Fibroblast of peridontal ligament (primary cell): Measurements from ENCODE around the gene CBY2.
"Not testable (repeated sequence)": the region's sequence is repeated elsewhere in the genome, so short reads cannot be mapped to it uniquely, and the experiment has no call there.

Source experiments
- DNase-seq: peaks from one replicate; pipeline ENCODE4 v3.0.0-alpha.2; 2010; ENCODE audit errors: extremely low read depth

Gene CBY2, protein sequence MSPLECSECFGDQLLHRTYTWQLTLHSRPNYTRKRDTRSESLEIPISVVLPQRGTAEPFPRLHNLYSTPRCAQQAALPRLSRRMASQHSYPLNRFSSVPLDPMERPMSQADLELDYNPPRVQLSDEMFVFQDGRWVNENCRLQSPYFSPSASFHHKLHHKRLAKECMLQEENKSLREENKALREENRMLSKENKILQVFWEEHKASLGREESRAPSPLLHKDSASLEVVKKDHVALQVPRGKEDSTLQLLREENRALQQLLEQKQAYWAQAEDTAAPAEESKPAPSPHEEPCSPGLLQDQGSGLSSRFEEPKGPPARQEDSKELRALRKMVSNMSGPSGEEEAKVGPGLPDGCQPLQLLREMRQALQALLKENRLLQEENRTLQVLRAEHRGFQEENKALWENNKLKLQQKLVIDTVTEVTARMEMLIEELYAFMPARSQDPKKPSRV

GRCh38 chr13:45702088-45702487, at the start of gene CBY2:
Gene CBY2 (plus strand): TSS chr13:45702320. CDS start chr13:45702391, 71 bp downstream.
- no peak for DNase-seq

DNA sequence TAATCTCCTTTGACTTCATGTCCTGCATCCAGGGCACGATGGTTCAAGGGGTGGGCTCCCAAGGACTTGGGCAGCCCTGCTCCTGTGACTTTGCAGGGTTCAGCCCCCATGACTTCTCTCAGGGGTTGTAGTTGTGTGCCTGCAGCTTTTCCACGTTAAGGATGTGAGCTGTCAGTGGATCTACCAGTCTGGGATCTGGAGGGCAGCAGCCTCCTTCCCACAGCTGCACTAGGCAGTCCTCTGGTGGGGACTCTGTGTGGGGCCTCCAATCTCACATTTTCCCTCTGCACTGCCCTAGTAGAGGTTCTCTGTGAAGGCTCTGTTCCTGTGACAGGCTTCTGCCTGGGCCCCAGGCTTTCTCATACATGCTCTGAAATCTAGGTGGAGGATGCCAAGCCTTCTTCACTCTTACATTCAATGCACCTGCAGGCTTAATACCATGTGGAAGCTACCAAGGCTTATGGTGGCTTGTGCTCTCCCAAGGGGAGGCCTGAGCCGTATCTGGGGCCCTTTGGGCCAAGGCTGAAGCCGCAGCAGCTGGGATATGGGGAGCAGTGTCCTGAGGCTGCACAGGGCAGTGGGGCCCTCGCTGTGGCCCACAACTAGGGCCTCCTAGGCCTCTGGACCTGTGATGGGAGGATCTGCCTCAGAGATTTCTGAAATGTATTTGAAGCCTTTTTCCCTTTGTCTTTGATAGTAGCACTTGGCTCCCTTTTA, 47.3 kb upstream of the CBY2 start:
- DNase-seq = no peak

- peak; percentile 49 for DNase-seq
Observed at GRCh38 chr13:45658586-45659235, 43.4 kb upstream of the CBY2 start.

DNA sequence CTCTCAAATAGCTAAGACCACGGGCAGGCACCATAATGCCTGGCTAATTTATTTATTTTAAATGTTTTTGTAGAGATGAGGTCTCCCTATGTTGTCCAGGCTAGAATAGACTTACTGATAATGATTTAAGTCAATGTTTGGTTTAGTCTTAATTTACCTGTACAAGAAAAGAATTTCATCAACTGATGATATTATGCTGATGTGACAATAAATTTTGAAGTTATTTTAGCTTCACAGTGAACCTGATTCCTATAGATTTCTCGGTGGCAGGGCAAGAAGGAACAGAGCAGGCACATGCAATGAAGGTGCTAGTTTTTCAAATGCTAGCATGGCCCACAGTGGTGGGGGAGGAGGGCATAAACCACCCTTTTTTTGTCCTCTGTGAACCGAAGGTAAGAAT, 42.6 kb upstream of the CBY2 start:
- DNase-seq = no peak

- DNase-seq = not testable (repeated sequence)
Observed at GRCh38 chr13:45660458-45660857, 41.7 kb upstream of the CBY2 start.

DNA sequence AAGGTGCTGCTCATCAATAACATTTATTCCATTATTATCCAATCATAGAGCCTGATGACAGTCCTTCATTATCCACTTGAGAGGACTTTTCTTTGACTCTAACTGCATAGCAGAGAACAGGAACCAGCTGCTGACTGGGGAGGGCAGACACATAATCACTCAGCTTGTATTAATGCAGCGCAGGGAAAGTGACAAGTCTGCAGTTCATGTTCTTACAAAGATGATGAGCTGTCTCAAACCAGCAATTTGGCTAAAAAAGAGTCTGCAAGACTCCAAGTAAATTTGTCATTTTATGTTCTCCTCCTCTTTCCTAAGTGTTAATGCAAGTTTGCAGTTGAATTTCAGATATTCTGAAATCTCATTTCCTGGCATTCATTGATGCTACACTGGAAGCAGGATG, 40.0 kb upstream of the CBY2 start:
- DNase-seq = no peak

DNA sequence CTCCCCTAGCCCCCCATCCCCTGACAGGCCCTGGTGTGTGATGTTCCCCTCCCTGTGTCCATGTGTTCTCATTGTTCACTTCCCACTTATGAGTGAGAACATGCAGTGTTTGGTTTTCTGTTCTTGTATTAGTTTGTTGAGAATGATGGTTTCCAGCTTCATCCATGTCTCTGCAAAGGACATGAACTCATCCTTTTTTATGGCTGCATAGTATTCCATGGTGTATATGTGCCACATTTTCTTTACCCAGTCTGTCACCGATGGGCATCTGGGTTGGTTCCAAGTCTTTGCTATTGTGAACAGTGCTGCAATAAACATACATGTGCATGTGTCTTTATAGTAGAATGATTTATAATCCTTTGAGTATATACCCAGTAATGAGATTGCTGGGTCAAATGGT, 39.2 kb upstream of the CBY2 start:
- not testable (repeated sequence) for DNase-seq

DNA sequence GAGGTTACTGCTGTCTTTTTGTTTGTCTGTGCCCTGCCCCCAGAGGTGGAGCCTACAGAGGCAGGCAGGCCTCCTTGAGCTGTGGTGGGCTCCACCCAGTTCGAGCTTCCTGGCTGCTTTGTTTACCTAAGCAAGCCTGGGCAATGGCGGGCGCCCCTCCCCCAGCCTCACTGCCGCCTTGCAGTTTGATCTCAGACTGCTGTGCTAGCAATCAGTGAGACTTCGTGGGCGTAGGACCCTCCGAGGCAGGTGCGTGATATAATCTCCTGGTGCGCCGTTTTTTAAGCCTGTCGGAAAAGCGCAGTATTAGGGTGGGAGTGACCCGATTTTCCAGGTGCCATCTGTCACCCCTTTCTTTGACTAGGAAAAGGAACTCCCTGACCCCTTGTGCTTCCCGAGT, 32.5 kb upstream of the CBY2 start:
- DNase-seq = not testable (repeated sequence)

GRCh38 chr13:45670189-45670885, 31.8 kb upstream of the CBY2 start:
- DNase-seq = no peak

GRCh38 chr13:45674908-45675307, 27.2 kb upstream of the CBY2 start:
- peak; percentile 81 for DNase-seq

GRCh38 chr13:45678282-45678681, 23.8 kb upstream of the CBY2 start:
- no peak for DNase-seq

- DNase-seq = no peak
Observed at GRCh38 chr13:45681113-45681512, 21.0 kb upstream of the CBY2 start.

DNA sequence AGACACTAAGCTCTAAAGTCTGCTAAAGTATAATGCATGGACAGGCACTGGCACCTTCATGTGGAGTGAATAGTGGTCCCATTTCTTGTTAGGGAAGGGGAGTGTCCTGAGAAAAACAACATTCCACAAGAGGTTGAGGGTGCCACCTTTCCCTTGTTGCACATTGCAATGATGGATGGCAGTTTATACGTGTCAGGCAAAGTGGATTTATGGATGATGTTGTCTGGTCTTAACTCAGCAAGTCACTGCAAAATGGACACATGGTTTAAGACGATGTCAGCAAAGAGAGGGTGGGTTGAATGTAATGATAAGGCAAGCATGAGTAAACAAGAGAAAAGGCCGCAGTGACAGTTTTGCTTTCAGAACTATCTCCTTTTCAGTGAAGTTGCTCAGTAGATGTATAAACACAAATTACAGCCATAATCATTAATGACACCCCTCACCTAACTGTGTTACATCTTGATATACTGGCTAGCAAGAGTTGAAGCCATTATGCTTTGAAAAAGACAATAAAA, 19.6 kb upstream of the CBY2 start:
- DNase-seq = no peak

DNA sequence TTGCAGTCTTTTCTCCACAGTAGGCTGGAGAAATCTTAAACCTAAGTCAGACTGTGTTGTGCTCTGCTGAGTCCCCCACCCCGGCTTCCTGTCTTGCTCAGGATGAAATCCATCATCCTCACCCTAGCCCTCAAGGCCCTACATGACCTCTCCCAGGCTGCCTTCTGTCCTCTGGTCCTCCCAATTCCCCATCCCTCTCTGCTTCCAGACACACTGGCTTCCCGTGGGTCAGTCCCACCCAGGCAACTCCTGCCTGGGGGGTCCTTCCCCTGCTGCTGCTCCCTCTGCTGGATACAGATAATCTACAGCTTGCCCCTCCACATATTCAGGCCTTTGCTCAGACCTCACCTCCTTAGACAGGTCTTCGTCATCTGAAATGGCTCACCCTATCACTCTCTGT, 18.4 kb upstream of the CBY2 start:
- DNase-seq = no peak

DNA sequence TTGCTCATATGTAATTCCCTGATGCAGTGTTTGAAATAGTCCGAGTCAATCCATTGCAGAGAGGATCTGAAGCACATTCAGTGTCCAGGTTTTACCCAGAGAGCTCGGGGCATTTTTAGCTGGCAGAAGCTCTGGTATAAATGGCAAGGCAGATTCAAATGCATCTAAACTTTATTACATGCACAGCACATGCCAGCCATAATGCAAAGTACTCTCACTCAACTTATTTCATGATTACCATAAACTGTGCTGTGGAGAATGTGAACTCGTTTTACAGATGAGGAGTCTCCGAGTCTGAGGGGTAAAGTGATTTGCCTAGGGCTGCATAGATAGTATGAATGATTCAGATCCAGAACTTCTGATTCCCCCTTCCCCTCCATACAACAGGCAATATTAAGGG, 13.5 kb upstream of the CBY2 start:
- DNase-seq = no peak

DNA sequence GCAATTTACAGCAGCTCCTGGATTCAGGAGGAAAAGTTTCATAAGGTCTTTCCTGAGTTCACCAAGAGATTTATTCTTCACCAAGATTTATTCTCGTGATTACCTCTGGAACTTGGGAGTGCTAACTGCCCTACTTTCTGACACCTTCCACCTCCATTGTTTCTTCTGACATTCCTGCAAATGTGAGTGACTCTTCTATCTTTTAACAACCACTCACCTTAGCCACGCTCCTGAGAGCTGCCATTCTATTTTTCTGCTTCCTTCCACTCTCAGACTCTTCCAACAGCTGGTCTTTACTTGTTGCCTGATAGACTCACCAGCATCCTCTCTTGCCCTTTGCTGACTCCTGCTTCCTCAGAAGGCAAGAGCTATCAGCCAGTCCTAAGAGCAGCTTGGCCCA, 11.5 kb upstream of the CBY2 start:
- DNase-seq = no peak

DNA sequence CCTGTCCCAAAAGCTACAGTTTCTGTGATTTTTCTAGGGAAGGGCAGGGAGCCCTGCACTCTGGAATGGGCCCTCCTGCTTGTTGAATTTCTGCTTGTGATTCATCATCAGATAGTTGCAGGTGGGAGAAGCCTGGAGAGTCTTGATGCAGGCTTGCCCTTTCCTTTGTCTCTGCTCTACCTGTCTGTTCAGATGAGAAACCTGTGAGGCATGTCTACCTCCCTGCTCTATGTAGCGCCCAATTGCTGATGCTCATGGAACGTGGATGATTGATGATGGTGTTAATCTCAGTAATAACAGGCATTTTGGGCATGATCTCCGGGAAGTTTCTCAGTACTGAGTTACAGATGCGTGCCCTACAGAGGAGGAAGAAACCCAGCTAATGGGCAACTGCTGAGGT, 10.9 kb upstream of the CBY2 start:
- DNase-seq = no peak

GRCh38 chr13:45691667-45692066, 10.5 kb upstream of the CBY2 start:
- DNase-seq = no peak

DNA sequence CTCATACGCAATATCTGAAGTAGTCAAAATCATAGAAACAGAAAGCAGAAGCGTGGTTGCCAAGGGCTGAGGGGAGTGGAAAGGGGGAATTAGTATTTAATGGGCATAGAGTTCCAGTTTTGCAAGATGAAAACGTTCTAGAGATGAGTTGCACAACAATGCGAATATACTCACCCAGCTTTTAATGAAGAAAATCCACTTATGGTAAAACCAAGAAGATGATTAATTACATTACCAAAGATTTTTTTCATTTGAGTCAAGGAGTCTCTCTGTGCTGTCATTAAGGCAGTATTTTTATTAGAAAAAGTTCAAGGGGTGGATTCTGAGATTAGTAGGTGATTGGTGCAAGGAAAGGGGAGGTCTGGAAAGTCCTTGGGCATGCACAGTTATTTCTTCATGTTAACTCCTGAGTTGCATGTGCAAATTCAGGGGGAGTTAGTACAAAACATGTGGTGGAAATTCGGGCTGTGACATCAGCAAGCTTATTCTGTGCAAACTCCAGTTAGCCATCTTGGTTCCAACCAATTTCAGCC, 6.9 kb upstream of the CBY2 start:
- no peak for DNase-seq

DNA sequence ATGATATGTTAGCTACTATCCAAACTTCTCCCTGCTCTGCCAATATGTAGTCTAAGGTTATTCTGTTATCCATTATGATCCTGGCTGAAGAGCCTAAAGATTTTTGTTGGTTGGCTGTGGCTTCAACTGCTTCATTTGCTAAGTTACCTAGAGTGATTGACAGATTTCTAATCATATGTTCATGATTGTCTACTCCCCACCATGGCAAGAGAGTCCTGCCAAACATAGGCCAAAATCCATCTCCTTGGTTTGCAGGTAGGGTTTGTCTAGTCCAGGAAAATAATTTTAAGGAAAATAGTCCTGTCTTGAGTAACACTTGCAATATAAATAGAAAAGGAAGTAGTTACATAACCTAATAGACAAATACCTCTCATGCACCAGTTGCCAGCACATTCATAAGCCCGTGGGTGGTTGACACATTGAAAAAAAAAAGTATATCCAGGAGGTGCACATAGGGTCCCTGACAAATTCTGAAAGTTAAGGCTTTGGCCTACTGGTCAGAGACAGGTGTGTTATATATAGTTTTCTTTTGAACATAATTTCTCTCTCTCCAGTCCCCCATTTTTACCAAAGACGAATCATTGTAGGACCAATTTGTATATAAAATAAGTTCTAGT, 5.4 kb upstream of the CBY2 start:
- no peak for DNase-seq
